H9 (cell line): ENCODE measurements around the gene TMEM9. TPM values are rescaled to one million over a fixed set of nuclear protein-coding genes. Genes with fewer than 3 reads are reported as not detected.

Source experiments
- DNase-seq: peaks from one replicate; pipeline ENCODE4 v3.0.0-alpha.2; 2017
- H2AFZ ChIP-seq: one replicate; pipeline ENCODE4 v1.6.1; 2013; ENCODE audit warnings: mild to moderate bottlenecking, low read length, control low read depth, moderate library complexity
- H2AK5ac ChIP-seq: 2 replicates; pipeline ENCODE4 v1.6.1; 2013; ENCODE audit warnings: low read length, control low read depth, mixed read lengths; ENCODE audit not compliant: insufficient read length
- H2BK120ac ChIP-seq: one replicate; pipeline ENCODE4 v1.6.1; 2013; ENCODE audit warnings: low read depth, mild to moderate bottlenecking, low read length, control low read depth, inconsistent platforms; ENCODE audit not compliant: poor library complexity, severe bottlenecking
- H2BK12ac ChIP-seq: 2 replicates; pipeline ENCODE4 v1.6.1; 2013; ENCODE audit warnings: low read length, control low read depth, mixed read lengths, low read depth; ENCODE audit not compliant: insufficient read length
- H2BK15ac ChIP-seq: 2 replicates; pipeline ENCODE4 v1.6.1; 2013; ENCODE audit warnings: low read depth, low read length, control low read depth
- H2BK20ac ChIP-seq: one replicate; pipeline ENCODE4 v1.6.1; 2013; ENCODE audit warnings: low read depth, mild to moderate bottlenecking, low read length, control low read depth, inconsistent platforms; ENCODE audit not compliant: poor library complexity, severe bottlenecking
- H2BK5ac ChIP-seq: 2 replicates; pipeline ENCODE4 v1.6.1; 2013; ENCODE audit warnings: low read length, control low read depth, mixed read lengths; ENCODE audit not compliant: insufficient read length
- H3K14ac ChIP-seq: 2 replicates; pipeline ENCODE4 v1.6.1; 2013; ENCODE audit warnings: low read length, control low read depth; ENCODE audit not compliant: insufficient read depth
- H3K18ac ChIP-seq: 2 replicates; pipeline ENCODE4 v1.6.1; 2013; ENCODE audit warnings: low read depth, mild to moderate bottlenecking, mixed read lengths, low read length, control low read depth; ENCODE audit not compliant: insufficient read length
- H3K23ac ChIP-seq: 2 replicates; pipeline ENCODE4 v1.6.1; 2013; ENCODE audit warnings: low read length, control low read depth, mixed read lengths, low read depth; ENCODE audit not compliant: insufficient read length
- H3K23me2 ChIP-seq: 2 replicates; pipeline ENCODE4 v1.6.1; 2013; ENCODE audit warnings: low read depth, mild to moderate bottlenecking, mixed read lengths, low read length, control low read depth; ENCODE audit not compliant: insufficient read length, poor library complexity, severe bottlenecking
- H3K27ac ChIP-seq: 2 replicates; pipeline ENCODE4 v1.5.1; 2013; ENCODE audit warnings: low read length, control low read depth, mixed read lengths, low read depth; ENCODE audit not compliant: insufficient read length
- H3K27me3 ChIP-seq: 2 replicates; pipeline ENCODE4 v1.6.1; 2013; ENCODE audit warnings: low read length, control low read depth, inconsistent platforms; ENCODE audit not compliant: insufficient read depth
- H3K4ac ChIP-seq: 2 replicates; pipeline ENCODE4 v1.6.1; 2013; ENCODE audit warnings: low read depth, mild to moderate bottlenecking, control low read depth, inconsistent platforms, low read length, moderate library complexity
- H3K4me1 ChIP-seq: 2 replicates; pipeline ENCODE4 v1.6.1; 2013; ENCODE audit warnings: low read length, control low read depth, inconsistent platforms; ENCODE audit not compliant: insufficient read depth
- H3K4me2 ChIP-seq: 2 replicates; pipeline ENCODE4 v1.6.1; 2013; ENCODE audit warnings: low read length, control low read depth, mixed read lengths; ENCODE audit not compliant: insufficient read length, insufficient read depth
- H3K56ac ChIP-seq: 2 replicates; pipeline ENCODE4 v1.6.1; 2013; ENCODE audit warnings: low read depth, mild to moderate bottlenecking, mixed read lengths, low read length, control low read depth; ENCODE audit not compliant: insufficient read length
- H3K79me1 ChIP-seq: 2 replicates; pipeline ENCODE4 v1.6.1; 2013; ENCODE audit warnings: low read depth, mild to moderate bottlenecking, moderate library complexity, low read length, control low read depth, inconsistent platforms; ENCODE audit not compliant: insufficient read depth, poor library complexity, severe bottlenecking
- H3K79me2 ChIP-seq: 2 replicates; pipeline ENCODE4 v1.6.1; 2013; ENCODE audit warnings: low read length, control low read depth, inconsistent platforms; ENCODE audit not compliant: insufficient read depth
- H3K9ac ChIP-seq: 2 replicates; pipeline ENCODE4 v1.6.1; 2013; ENCODE audit warnings: low read length, control low read depth, mixed read lengths; ENCODE audit not compliant: insufficient read length; ENCODE audit errors: extremely low read depth
- H3K9me3 ChIP-seq: one replicate; pipeline ENCODE4 v1.6.1; 2013; ENCODE audit warnings: low read depth, low read length, inconsistent platforms; ENCODE audit not compliant: control insufficient read depth
- H3T11ph ChIP-seq: one replicate; pipeline ENCODE4 v1.6.1; 2013; ENCODE audit warnings: mild to moderate bottlenecking, low read length, control low read depth, inconsistent platforms
- H4K20me1 ChIP-seq: one replicate; pipeline ENCODE4 v1.6.1; 2013; ENCODE audit not compliant: control insufficient read depth, insufficient read length, insufficient read depth
- H4K5ac ChIP-seq: 2 replicates; pipeline ENCODE4 v1.6.1; 2013; ENCODE audit warnings: low read depth, mild to moderate bottlenecking, mixed read lengths, low read length, control low read depth; ENCODE audit not compliant: insufficient read length
- H4K8ac ChIP-seq: replicated peaks from 2 replicates; pipeline ENCODE4 v1.6.1; 2013; ENCODE audit warnings: low read length, control low read depth, mixed read lengths, low read depth; ENCODE audit not compliant: insufficient read length
- H4K91ac ChIP-seq: 2 replicates; pipeline ENCODE4 v1.6.1; 2013; ENCODE audit warnings: low read depth, mild to moderate bottlenecking, moderate library complexity, mixed read lengths, low read length, control low read depth; ENCODE audit not compliant: insufficient read length
- H3K27ac Mint-ChIP-seq, 3 experiments: 2 replicates in 2 of 3; 3 replicates in 1 of 3; pipeline ENCODE4 v1.8.0; 2020 to 2021; ENCODE audit warnings: mixed read lengths in 3 of 3, mild to moderate bottlenecking in 1 of 3, moderate library complexity in 1 of 3
- H3K27me3 Mint-ChIP-seq: 2 replicates; pipeline ENCODE4 v1.8.0; 2021; ENCODE audit warnings: low read depth, mild to moderate bottlenecking, moderate library complexity, mixed read lengths
- H3K36me3 Mint-ChIP-seq, 3 experiments: 2 replicates in 2 of 3; 3 replicates in 1 of 3; pipeline ENCODE4 v1.8.0; 2020 to 2021; ENCODE audit warnings: low read depth in 3 of 3, mixed read lengths in 3 of 3; ENCODE audit not compliant: insufficient read depth in 1 of 3
- H3K4me1 Mint-ChIP-seq, 2 experiments: 2 replicates each; pipeline ENCODE4 v1.8.0; 2020; ENCODE audit warnings: mixed read lengths in 2 of 2
- H3K4me3 Mint-ChIP-seq, 2 experiments: 2 replicates in 1 of 2; 3 replicates in 1 of 2; pipeline ENCODE4 v1.8.0; 2020 to 2021; ENCODE audit warnings: mild to moderate bottlenecking in 2 of 2, mixed read lengths in 2 of 2, moderate library complexity in 1 of 2
- H3K9me3 Mint-ChIP-seq, 2 experiments: 2 replicates in 1 of 2; 3 replicates in 1 of 2; pipeline ENCODE4 v1.8.0; 2020; ENCODE audit warnings: mild to moderate bottlenecking in 2 of 2, mixed read lengths in 2 of 2, moderate library complexity in 1 of 2
- WGBS: extraction: QIAGEN DNeasy Blood & Tissue Kit; methylation state at CpG from one replicate; pipeline ENCODE4 v1.1.7; 2013; ENCODE audit warnings: missing lambda C conversion rate, low lambda C conversion rate, mixed read lengths; ENCODE audit not compliant: insufficient read length; ENCODE audit errors: extremely low coverage; 5-methylcytosine and 5-hydroxymethylcytosine counted together
- total RNA-seq: library from RNA; stranded (reverse); gene quantifications from 2 replicates; pipeline ENCODE4 v1.2.1, GENCODE V29; 2021
- TF ChIP-seq, protein P1 (sequence below): fragments of 200-600 bp; sonication (generic); conservative IDR thresholded peaks from 3 replicates; pipeline ENCODE4 v1.8.0; 2021; ENCODE audit warnings: antibody characterized with exemption, mild to moderate bottlenecking

The TMEM9 gene
- total RNA-seq, 1 experiment from 2014 or later = 93.4 TPM

- Histone ChIP-seq H4K20me1 (no peaks in the 10 kb centered on the region), H2AFZ (no peak overlapping the region), H3K56ac (no peak overlapping the region), H3T11ph (no peak overlapping the region), H3K4me2 (no peak overlapping the region), H2BK15ac (no peak overlapping the region), H3K23me2 (no peaks in the 10 kb centered on the region), H3K18ac (no peak overlapping the region), H2BK120ac (no peak overlapping the region), H3K27me3 (no peaks in the 10 kb centered on the region; the same call in 1 of the 2 replicates), H2BK5ac (no peak overlapping the region), H4K8ac (no peak overlapping the region), H3K27ac (no peak overlapping the region), H4K5ac (no peak overlapping the region), H3K4me1 (no peaks in the 10 kb centered on the region), H3K79me2 (no peaks in the 10 kb centered on the region), H3K79me1 (no peaks in the 10 kb centered on the region), H3K4ac (no peak overlapping the region), H3K14ac (no peak overlapping the region), H3K23ac (no peak overlapping the region), H3K9ac (no peak overlapping the region), H3K9me3 (no peaks in the 10 kb centered on the region), H2BK20ac (no peak overlapping the region), H2BK12ac (no peak overlapping the region), H2AK5ac (no peak overlapping the region), H4K91ac (no peak overlapping the region)
- no peak overlapping the region for H3K4me3 Mint-ChIP-seq
- H3K36me3 Mint-ChIP-seq = no peaks in the 10 kb centered on the region
- no CpG with 5 or more reads among the region's 5 CpGs for WGBS
- H3K27me3 Mint-ChIP-seq = peaks cover 7% of the 10 kb centered on the region
- TF ChIP-seq, protein P1, sequence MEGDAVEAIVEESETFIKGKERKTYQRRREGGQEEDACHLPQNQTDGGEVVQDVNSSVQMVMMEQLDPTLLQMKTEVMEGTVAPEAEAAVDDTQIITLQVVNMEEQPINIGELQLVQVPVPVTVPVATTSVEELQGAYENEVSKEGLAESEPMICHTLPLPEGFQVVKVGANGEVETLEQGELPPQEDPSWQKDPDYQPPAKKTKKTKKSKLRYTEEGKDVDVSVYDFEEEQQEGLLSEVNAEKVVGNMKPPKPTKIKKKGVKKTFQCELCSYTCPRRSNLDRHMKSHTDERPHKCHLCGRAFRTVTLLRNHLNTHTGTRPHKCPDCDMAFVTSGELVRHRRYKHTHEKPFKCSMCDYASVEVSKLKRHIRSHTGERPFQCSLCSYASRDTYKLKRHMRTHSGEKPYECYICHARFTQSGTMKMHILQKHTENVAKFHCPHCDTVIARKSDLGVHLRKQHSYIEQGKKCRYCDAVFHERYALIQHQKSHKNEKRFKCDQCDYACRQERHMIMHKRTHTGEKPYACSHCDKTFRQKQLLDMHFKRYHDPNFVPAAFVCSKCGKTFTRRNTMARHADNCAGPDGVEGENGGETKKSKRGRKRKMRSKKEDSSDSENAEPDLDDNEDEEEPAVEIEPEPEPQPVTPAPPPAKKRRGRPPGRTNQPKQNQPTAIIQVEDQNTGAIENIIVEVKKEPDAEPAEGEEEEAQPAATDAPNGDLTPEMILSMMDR = no peak
- peaks cover 7 to 15% of the 10 kb centered on the region in 2 experiments for H3K4me1 Mint-ChIP-seq
- DNase-seq = no peak
- H3K9me3 Mint-ChIP-seq = no peaks in the 10 kb centered on the region
- no peak overlapping the region for H3K27ac Mint-ChIP-seq
These were observed 55.1 kb downstream of the TMEM9 start for GRCh38 chr1:201098992-201099677.
